Measurements from ENCODE around the gene FAM171A2.
"Not testable (repeated sequence)": the region's sequence is repeated elsewhere in the genome, so short reads cannot be mapped to it uniquely, and the experiment has no call there.

FAM171A2 gene

GRCh38 chr17:44363613-44364159 is at the start of gene FAM171A2:
TSS of gene FAM171A2 (minus strand) at chr17:44363853. CDS start at chr17:44363714, 139 bp downstream.
- peak; percentile 19 to 53 for DNase-seq (ENCODE audit: low read depth in 2 of 2)

- no peak for DNase-seq (ENCODE audit: low read depth in 2 of 2)
Measured at GRCh38 chr17:44409309-44410028, 45.8 kb upstream of the FAM171A2 start.

GRCh38 chr17:44408786-44409185 is 45.1 kb upstream of the FAM171A2 start:
- no peak for DNase-seq (ENCODE audit: low read depth in 2 of 2)

- no peak for DNase-seq (ENCODE audit: low read depth in 2 of 2)
Measured at GRCh38 chr17:44402564-44403172, 39.0 kb upstream of the FAM171A2 start.

GRCh38 chr17:44400226-44400847 is 36.7 kb upstream of the FAM171A2 start:
- DNase-seq (ENCODE audit: low read depth in 2 of 2): no peak

GRCh38 chr17:44398692-44399691 is 35.3 kb upstream of the FAM171A2 start:
- DNase-seq (ENCODE audit: low read depth in 2 of 2): no peak

GRCh38 chr17:44397479-44398440 is 34.1 kb upstream of the FAM171A2 start:
- DNase-seq (ENCODE audit: low read depth in 2 of 2): no peak

- DNase-seq (ENCODE audit: low read depth in 2 of 2): no peak
Measured at GRCh38 chr17:44396946-44397345, 33.3 kb upstream of the FAM171A2 start.

GRCh38 chr17:44394833-44395232 is 31.2 kb upstream of the FAM171A2 start:
- DNase-seq (ENCODE audit: low read depth in 2 of 2): no peak

GRCh38 chr17:44394112-44394511 is 30.5 kb upstream of the FAM171A2 start:
- not testable (repeated sequence) for DNase-seq (ENCODE audit: low read depth in 2 of 2)

- DNase-seq (ENCODE audit: low read depth in 2 of 2): no peak
Measured at GRCh38 chr17:44390250-44390870, 26.7 kb upstream of the FAM171A2 start.

- DNase-seq (ENCODE audit: low read depth in 2 of 2): no peak
Measured at GRCh38 chr17:44389723-44390202, 26.1 kb upstream of the FAM171A2 start.

- DNase-seq (ENCODE audit: low read depth in 2 of 2): no peak
Measured at GRCh38 chr17:44389281-44389680, 25.6 kb upstream of the FAM171A2 start, which contains the start of gene ITGA2B. TSS of gene ITGA2B (minus strand) at chr17:44389649. CDS start at chr17:44389473, 176 bp downstream.

GRCh38 chr17:44387804-44388203 is 24.2 kb upstream of the FAM171A2 start:
- no peak for DNase-seq (ENCODE audit: low read depth in 2 of 2)

GRCh38 chr17:44386182-44386525 is 22.5 kb upstream of the FAM171A2 start:
- no peak for DNase-seq (ENCODE audit: low read depth in 2 of 2)

- peak; percentile 62 to 81 for DNase-seq (ENCODE audit: low read depth in 2 of 2)
Measured at GRCh38 chr17:44385287-44386181, 21.9 kb upstream of the FAM171A2 start.

GRCh38 chr17:44384823-44385286 is 21.2 kb upstream of the FAM171A2 start:
- DNase-seq (ENCODE audit: low read depth in 2 of 2): no peak

GRCh38 chr17:44384281-44384822 is 20.7 kb upstream of the FAM171A2 start:
- no peak for DNase-seq (ENCODE audit: low read depth in 2 of 2)

Measured in stimulated activated CD4-positive, alpha-beta T cell treated with anti-CD3 and anti-CD28 coated beads, Interleukin-1b, Interleukin-23, amount 100 ng/mL, for 1 hour (primary cell).